ENCODE data around the gene ZNF599. TPM values are rescaled to one million over a fixed set of nuclear protein-coding genes. Genes with fewer than 3 reads are reported as not detected.

Gene ZNF599
- 5.9 TPM for total RNA-seq
- long read RNA-seq, partial matches to known transcripts, result 0 of 12 reads
- long read RNA-seq, other reads (novel, unspliced or antisense), result 6 of 12 reads

DNA sequence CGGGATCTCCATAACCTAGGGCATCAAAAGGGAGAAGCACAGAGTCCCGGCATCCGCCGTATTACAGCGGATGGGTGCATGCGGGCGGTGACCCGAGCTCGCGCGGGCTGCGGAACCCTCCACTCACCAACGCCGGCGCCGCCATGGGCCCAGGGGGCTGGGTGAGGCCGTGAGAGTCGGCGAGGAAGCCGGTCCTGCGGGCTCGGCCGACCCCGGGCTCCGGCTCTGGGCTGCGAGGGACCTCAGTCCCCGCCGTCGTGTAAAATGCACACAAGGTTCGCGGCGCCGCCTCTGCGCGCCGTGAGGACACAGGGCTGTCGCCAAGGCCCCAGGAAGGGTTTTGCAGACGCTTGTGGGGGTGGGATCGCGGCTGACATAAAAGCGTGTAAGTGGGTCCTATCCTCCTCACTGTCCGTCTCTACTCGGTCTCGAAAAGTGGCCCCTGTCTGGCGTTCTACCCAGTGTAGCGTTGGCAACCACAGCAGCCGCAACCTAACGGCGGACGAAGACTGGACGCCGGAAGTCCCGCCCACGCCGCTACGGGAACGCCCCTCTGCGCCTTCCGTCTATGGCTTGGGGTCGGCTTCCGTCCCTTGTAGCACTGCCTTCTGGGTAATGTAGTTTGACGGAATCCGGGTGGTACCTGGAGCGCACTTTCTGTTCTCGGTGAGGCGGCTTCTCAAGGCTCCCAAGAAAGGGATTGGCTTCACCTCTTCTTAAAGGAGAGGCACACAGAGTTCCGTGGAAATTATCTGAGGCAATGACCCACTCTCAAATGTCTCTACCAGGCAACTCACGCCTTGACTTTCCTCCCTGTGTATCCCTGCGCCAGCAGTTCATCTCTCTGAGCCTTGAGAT is at the start of gene ZNF599:
Gene ZNF599 (minus strand): TSS at position 519 of the 858 bp plus-strand sequence. CDS start 374 bp downstream, at position 145.
- intact Hi-C loops (cut with DNase I), result no loop called here
- peaks cover 4% of the 10 kb centered on the region for H3K27me3 ChIP-seq (ENCODE audit: low read depth)
- peak within 1 kb of the TSS; percentile 94 for H3K4me3 ChIP-seq
- H3K4me1 ChIP-seq, result peaks cover 13% of the 10 kb centered on the region
- no peak for TF ChIP-seq CTCF (IDR thresholded peaks at IDR 0.05)
- H3K36me3 ChIP-seq, result peaks cover 10% of the 10 kb centered on the region
- H3K27ac ChIP-seq, result peak within 1 kb of the TSS; percentile 85
- ATAC-seq (peak; percentile 99 to 100), DNase-seq (peak; percentile 94)
- no peaks in the 10 kb centered on the region for H3K9me3 ChIP-seq

- no peak for ATAC-seq
- no peak for DNase-seq
- no peak for TF ChIP-seq CTCF (IDR thresholded peaks at IDR 0.05)
- intact Hi-C loops (cut with DNase I), result no loop called here
- H3K4me3 ChIP-seq, result no peak overlapping the region
- H3K27me3 ChIP-seq (ENCODE audit: low read depth), result no peaks in the 10 kb centered on the region
- no peaks in the 10 kb centered on the region for H3K9me3 ChIP-seq
- H3K4me1 ChIP-seq, result no peaks in the 10 kb centered on the region
- H3K36me3 ChIP-seq, result no peaks in the 10 kb centered on the region
- no peak overlapping the region for H3K27ac ChIP-seq
Measured at GRCh38 chr19:34818270-34818669, 45.3 kb upstream of the ZNF599 start.

DNA sequence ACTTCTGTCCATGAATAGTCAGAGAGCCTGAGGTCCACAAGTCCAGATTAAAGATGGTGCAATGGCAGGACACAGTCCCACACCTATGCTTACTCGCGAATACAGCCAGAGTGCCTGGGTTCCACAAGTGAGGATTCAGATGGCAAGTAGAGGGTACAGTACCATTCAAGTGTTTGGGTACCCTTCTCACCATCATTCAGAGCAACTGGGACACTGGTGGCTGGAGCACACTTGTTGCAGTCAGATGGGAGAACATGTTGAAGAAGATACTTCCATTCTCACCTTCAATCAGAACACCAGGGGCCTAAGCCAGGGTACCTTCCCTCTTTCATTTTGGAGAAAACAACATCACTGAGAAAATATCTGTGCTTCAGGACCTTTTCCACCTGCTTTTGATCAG is 43.7 kb upstream of the ZNF599 start:
- H3K4me1 ChIP-seq, result no peaks in the 10 kb centered on the region
- intact Hi-C loops (cut with DNase I), result no loop called here
- DNase-seq, result no peak
- no peak overlapping the region for H3K27ac ChIP-seq
- H3K4me3 ChIP-seq, result no peak overlapping the region
- no peaks in the 10 kb centered on the region for H3K9me3 ChIP-seq
- H3K36me3 ChIP-seq, result no peaks in the 10 kb centered on the region
- H3K27me3 ChIP-seq (ENCODE audit: low read depth), result no peaks in the 10 kb centered on the region
- TF ChIP-seq CTCF (IDR thresholded peaks at IDR 0.05), result no peak
- no peak for ATAC-seq

DNA sequence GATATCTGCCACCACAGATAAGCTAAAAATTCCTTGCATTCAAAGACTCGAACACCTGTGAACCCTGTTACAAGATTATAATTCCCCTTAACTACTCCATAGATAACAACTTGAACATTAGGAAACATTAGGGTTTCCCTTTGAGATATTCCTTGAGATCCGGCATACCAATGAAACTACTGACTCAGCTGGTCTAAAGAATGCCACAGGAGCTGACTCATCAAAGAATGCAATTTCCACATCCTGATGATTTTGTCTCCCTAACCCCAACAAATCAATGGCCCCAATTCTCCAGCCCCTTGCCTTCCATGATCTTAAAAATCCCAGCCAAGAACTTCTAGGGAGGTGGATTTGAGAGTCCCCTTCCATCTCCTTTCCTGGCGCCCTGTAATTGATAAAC is 35.6 kb upstream of the ZNF599 start:
- TF ChIP-seq CTCF (IDR thresholded peaks at IDR 0.05), result no peak
- ATAC-seq, result no peak
- no peaks in the 10 kb centered on the region for H3K36me3 ChIP-seq
- H3K4me3 ChIP-seq, result no peak overlapping the region
- intact Hi-C loops (cut with DNase I), result no loop called here
- H3K9me3 ChIP-seq, result peaks cover 7% of the 10 kb centered on the region
- no peak for DNase-seq
- H3K4me1 ChIP-seq, result no peaks in the 10 kb centered on the region
- H3K27me3 ChIP-seq (ENCODE audit: low read depth), result no peaks in the 10 kb centered on the region
- no peak overlapping the region for H3K27ac ChIP-seq

- H3K27me3 ChIP-seq (ENCODE audit: low read depth), result no peaks in the 10 kb centered on the region
- ATAC-seq, result no peak
- H3K9me3 ChIP-seq, result peaks cover 7% of the 10 kb centered on the region
- no peak for TF ChIP-seq CTCF (IDR thresholded peaks at IDR 0.05)
- H3K4me3 ChIP-seq, result no peak overlapping the region
- H3K36me3 ChIP-seq, result no peaks in the 10 kb centered on the region
- DNase-seq, result no peak
- intact Hi-C loops (cut with DNase I), result no loop called here
- no peaks in the 10 kb centered on the region for H3K4me1 ChIP-seq
- H3K27ac ChIP-seq, result no peak overlapping the region
Measured at GRCh38 chr19:34806976-34807860, 34.2 kb upstream of the ZNF599 start.
